ENCODE measurements around the gene TNRC6B. TPM values are rescaled to one million over a fixed set of nuclear protein-coding genes. Genes with fewer than 3 reads are reported as not detected.

TNRC6B gene
- total RNA-seq, 1 donor from 2014 or later: 51.2 TPM

- Histone ChIP-seq H3K4me2 (ENCODE audit: low read length) (no peak overlapping the region), H2AFZ (ENCODE audit: low read depth, low read length) (no peak overlapping the region), H3K36me3 (ENCODE audit: insufficient read depth, low read length) (peaks cover 27% of the 10 kb centered on the region), H4K20me1 (ENCODE audit: insufficient read depth, low read length) (peaks cover 9% of the 10 kb centered on the region), H3K4me3 (ENCODE audit: insufficient read depth, low read depth, low read length) (no peak overlapping the region), H3K9me3 (ENCODE audit: insufficient read depth, low read depth, low read length) (no peaks in the 10 kb centered on the region), H3K4me1 (ENCODE audit: insufficient read depth, low read length) (peaks cover 6% of the 10 kb centered on the region), H3K27me3 (ENCODE audit: insufficient read depth, low read length) (no peaks in the 10 kb centered on the region), H3K27ac (ENCODE audit: low read depth, low read length) (no peak overlapping the region), H3K9ac (ENCODE audit: low read length) (no peak overlapping the region), H3K79me2 (ENCODE audit: insufficient read depth, low read length) (no peaks in the 10 kb centered on the region)
- FAIRE-seq (no peak), DNase-seq (ENCODE audit: low read depth) (no peak)
- peaks cover 22% of the 10 kb centered on the region for H3K4me1 Mint-ChIP-seq (ENCODE audit: low read depth, unreplicated experiment)
- H3K27ac Mint-ChIP-seq (ENCODE audit: unreplicated experiment): no peak overlapping the region
- no peak overlapping the region for H3K4me3 Mint-ChIP-seq (ENCODE audit: unreplicated experiment)
- H3K36me3 Mint-ChIP-seq (ENCODE audit: low read depth, unreplicated experiment): peaks cover 19% of the 10 kb centered on the region
- H3K27me3 Mint-ChIP-seq (ENCODE audit: low read depth, unreplicated experiment): no peaks in the 10 kb centered on the region
- no peaks in the 10 kb centered on the region for H3K9me3 Mint-ChIP-seq (ENCODE audit: unreplicated experiment)
- TF ChIP-seq, protein P1, sequence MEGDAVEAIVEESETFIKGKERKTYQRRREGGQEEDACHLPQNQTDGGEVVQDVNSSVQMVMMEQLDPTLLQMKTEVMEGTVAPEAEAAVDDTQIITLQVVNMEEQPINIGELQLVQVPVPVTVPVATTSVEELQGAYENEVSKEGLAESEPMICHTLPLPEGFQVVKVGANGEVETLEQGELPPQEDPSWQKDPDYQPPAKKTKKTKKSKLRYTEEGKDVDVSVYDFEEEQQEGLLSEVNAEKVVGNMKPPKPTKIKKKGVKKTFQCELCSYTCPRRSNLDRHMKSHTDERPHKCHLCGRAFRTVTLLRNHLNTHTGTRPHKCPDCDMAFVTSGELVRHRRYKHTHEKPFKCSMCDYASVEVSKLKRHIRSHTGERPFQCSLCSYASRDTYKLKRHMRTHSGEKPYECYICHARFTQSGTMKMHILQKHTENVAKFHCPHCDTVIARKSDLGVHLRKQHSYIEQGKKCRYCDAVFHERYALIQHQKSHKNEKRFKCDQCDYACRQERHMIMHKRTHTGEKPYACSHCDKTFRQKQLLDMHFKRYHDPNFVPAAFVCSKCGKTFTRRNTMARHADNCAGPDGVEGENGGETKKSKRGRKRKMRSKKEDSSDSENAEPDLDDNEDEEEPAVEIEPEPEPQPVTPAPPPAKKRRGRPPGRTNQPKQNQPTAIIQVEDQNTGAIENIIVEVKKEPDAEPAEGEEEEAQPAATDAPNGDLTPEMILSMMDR (IDR thresholded peaks at IDR 0.05; ENCODE audit: insufficient read depth, low read depth, low read length): no peak
- TF ChIP-seq EZH2 (IDR thresholded peaks at IDR 0.05; ENCODE audit: insufficient read depth, low read length): no peak
Measured at GRCh38 chr22:40323681-40324171, 146.0 kb downstream of the TNRC6B start.

DNA sequence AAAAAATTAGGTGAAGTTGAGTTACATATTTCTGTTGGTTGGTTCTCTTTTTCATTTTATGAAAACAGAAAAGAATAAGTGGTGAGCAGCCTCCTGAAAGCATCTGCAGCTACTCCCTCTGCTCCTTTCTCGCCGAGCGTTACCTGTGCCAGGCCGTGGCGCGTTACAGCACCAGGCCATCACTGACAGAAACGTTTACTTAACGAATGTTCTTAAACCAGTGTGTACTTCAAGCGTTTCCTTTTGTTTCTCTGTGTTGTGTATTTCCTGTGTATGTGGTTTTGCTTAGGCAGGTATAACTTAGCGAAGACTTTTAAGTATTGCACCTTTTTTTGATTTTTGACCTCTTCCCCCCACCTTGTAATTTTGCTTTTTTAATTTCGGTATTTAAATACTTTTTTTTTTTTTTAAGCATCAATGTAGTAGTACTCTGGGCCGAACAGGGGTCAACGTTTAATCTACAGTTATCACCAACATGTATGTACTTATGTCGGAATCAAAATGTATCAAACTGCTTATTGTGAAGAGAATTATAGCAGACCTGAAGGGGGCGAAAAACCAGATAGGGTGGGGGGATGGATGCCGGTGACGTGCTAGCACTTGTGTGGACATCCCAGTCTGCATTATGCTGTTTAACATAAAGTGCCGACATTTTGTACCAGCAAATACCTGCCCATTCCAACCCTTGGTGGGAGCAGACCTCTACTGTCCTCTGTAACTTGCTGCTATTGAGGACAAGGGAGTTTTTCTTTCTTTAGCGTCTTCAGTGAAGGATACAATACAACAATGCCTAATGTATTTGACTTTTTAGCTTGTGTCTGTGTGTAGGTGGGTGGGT lies 147.0 kb downstream of the TNRC6B start:
- Histone ChIP-seq H3K4me2 (ENCODE audit: low read length) (no peak overlapping the region), H3K27ac (ENCODE audit: low read depth, low read length) (no peak overlapping the region), H3K27me3 (ENCODE audit: insufficient read depth, low read length) (no peaks in the 10 kb centered on the region), H4K20me1 (ENCODE audit: insufficient read depth, low read length) (peaks cover 9% of the 10 kb centered on the region), H3K36me3 (ENCODE audit: insufficient read depth, low read length) (peaks cover 27% of the 10 kb centered on the region), H3K4me3 (ENCODE audit: insufficient read depth, low read depth, low read length) (no peak overlapping the region), H3K4me1 (ENCODE audit: insufficient read depth, low read length) (peaks cover 6% of the 10 kb centered on the region), H3K79me2 (ENCODE audit: insufficient read depth, low read length) (no peaks in the 10 kb centered on the region), H2AFZ (ENCODE audit: low read depth, low read length) (no peak overlapping the region), H3K9me3 (ENCODE audit: insufficient read depth, low read depth, low read length) (no peaks in the 10 kb centered on the region), H3K9ac (ENCODE audit: low read length) (no peak overlapping the region)
- peaks cover 17% of the 10 kb centered on the region for H3K36me3 Mint-ChIP-seq (ENCODE audit: low read depth, unreplicated experiment)
- DNase-seq (ENCODE audit: low read depth) (no peak), FAIRE-seq (no peak)
- H3K4me3 Mint-ChIP-seq (ENCODE audit: unreplicated experiment): no peak overlapping the region
- TF ChIP-seq, protein P1 (IDR thresholded peaks at IDR 0.05; ENCODE audit: insufficient read depth, low read depth, low read length): no peak
- TF ChIP-seq EZH2 (IDR thresholded peaks at IDR 0.05; ENCODE audit: insufficient read depth, low read length): no peak
- peaks cover 22% of the 10 kb centered on the region for H3K4me1 Mint-ChIP-seq (ENCODE audit: low read depth, unreplicated experiment)
- H3K27me3 Mint-ChIP-seq (ENCODE audit: low read depth, unreplicated experiment): no peaks in the 10 kb centered on the region
- no peaks in the 10 kb centered on the region for H3K9me3 Mint-ChIP-seq (ENCODE audit: unreplicated experiment)
- H3K27ac Mint-ChIP-seq (ENCODE audit: unreplicated experiment): no peak overlapping the region

DNA sequence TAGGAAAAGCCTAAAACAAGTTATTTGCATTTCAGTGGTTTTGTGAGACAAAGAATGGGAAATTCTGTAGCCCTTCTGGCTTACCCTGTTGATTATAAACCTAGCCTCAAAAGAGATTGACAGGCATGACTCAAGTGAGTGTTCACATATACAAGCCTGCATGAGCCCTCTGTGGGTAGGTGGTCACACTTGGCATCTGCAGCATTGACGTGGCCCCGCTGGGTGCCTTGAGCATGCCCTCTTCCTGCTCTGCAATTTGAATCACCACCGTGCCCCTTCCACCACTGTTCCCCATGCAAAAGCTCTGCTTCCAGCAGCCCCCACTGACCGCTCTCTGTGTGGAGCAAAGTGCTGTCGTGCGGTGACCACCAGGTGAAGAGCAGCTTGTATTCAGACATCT lies 147.6 kb downstream of the TNRC6B start:
- Mint-ChIP-seq H3K36me3 (ENCODE audit: low read depth, unreplicated experiment) (peaks cover 17% of the 10 kb centered on the region), H3K4me3 (ENCODE audit: unreplicated experiment) (no peak overlapping the region), H3K4me1 (ENCODE audit: low read depth, unreplicated experiment) (peaks cover 22% of the 10 kb centered on the region), H3K27me3 (ENCODE audit: low read depth, unreplicated experiment) (no peaks in the 10 kb centered on the region), H3K9me3 (ENCODE audit: unreplicated experiment) (no peaks in the 10 kb centered on the region), H3K27ac (ENCODE audit: unreplicated experiment) (no peak overlapping the region)
- Histone ChIP-seq H3K79me2 (ENCODE audit: insufficient read depth, low read length) (no peaks in the 10 kb centered on the region), H3K4me2 (ENCODE audit: low read length) (no peak overlapping the region), H3K36me3 (ENCODE audit: insufficient read depth, low read length) (peaks cover 29% of the 10 kb centered on the region), H3K27me3 (ENCODE audit: insufficient read depth, low read length) (no peaks in the 10 kb centered on the region), H2AFZ (ENCODE audit: low read depth, low read length) (no peak overlapping the region), H3K4me3 (ENCODE audit: insufficient read depth, low read depth, low read length) (no peak overlapping the region), H3K27ac (ENCODE audit: low read depth, low read length) (no peak overlapping the region), H4K20me1 (ENCODE audit: insufficient read depth, low read length) (peaks cover 9% of the 10 kb centered on the region), H3K9ac (ENCODE audit: low read length) (no peak overlapping the region), H3K9me3 (ENCODE audit: insufficient read depth, low read depth, low read length) (no peaks in the 10 kb centered on the region), H3K4me1 (ENCODE audit: insufficient read depth, low read length) (peaks cover 6% of the 10 kb centered on the region)
- no peak for FAIRE-seq
- no peak for DNase-seq (ENCODE audit: low read depth)
- TF ChIP-seq EZH2 (IDR thresholded peaks at IDR 0.05; ENCODE audit: insufficient read depth, low read length): no peak
- TF ChIP-seq, protein P1 (IDR thresholded peaks at IDR 0.05; ENCODE audit: insufficient read depth, low read depth, low read length): no peak

All from astrocyte (in vitro differentiated cells and primary cell).